Central memory CD8-positive, alpha-beta T cell (primary cell): ENCODE data around the gene PLXDC1.

Experiments
- ATAC-seq: fragments of 150-1000 bp; cut with Tn5 transposase; replicated peaks from 2 replicates; pipeline ENCODE4 v1.10.0; 2022; ENCODE audit warnings: mild to moderate bottlenecking, moderate FRiP score, moderate number of reproducible peaks; ENCODE audit not compliant: poor library complexity, severe bottlenecking; ENCODE audit errors: extremely low read depth
- DNase-seq, 2 donors: peaks; one replicate each; pipeline ENCODE4 v3.0.0; 2021; ENCODE audit warnings: low spot score in 2 of 2
- H3K27ac Mint-ChIP-seq: one replicate; pipeline ENCODE4 v1.8.0; 2022; ENCODE audit warnings: low read depth, mild to moderate bottlenecking, moderate library complexity, mixed read lengths
- H3K27me3 Mint-ChIP-seq: one replicate; pipeline ENCODE4 v1.8.0; 2022; ENCODE audit warnings: mixed read lengths
- H3K36me3 Mint-ChIP-seq: one replicate; pipeline ENCODE4 v1.8.0; 2022; ENCODE audit warnings: mild to moderate bottlenecking, moderate library complexity, mixed read lengths; ENCODE audit not compliant: insufficient read depth
- H3K4me1 Mint-ChIP-seq: one replicate; pipeline ENCODE4 v1.8.0; 2022; ENCODE audit warnings: mixed read lengths
- H3K4me3 Mint-ChIP-seq: one replicate; pipeline ENCODE4 v1.8.0; 2022; ENCODE audit warnings: mild to moderate bottlenecking, moderate library complexity, mixed read lengths
- H3K9me3 Mint-ChIP-seq: one replicate; pipeline ENCODE4 v1.8.0; 2022; ENCODE audit warnings: mixed read lengths

PLXDC1 gene

DNA sequence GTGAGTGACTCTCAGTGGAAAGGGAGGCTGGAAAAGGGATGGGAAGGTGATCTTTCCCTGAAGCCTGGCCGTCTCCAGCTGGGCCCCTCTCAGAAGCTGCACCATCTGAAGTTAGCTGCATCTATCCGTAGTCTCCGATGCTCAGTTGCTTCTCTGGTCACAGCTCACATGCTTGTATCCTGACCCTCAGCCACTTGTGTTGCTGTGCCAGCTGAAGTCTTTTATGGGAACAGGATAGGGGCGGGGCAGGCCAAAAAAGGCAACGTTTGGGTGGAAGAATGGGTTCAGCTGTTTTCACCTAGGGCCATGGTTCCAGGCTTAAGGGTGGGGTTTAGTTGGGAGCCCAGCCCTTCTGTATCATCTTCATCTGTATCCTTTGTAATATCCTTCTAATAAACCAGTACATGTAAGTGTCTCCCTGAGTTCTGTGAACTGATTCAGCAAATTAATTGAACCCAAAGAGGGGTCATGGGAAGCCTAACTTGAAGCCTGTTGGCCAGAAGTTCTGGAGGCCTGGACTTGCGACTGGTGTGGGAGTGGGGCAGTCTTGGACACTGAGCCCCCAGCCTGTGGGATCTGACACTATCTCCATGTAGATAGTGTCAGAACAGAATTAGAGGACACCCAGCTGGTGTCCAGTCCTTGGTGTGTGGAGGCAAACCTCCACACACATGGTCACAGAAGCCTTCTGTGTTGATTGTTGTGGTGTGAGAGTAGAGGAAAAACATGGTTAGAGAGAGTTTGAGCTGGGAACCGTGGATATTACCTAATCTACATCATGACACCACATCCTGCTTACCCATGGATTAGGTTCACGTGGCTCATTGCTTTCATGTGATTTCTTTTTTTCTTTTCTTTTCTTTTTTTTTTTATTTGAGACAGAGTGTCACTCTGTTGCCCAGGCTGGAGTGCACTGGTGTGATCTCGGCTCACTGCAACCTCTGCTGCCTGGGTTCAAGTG, 135.0 kb downstream of the PLXDC1 start:
- no peak overlapping the region for H3K27ac Mint-ChIP-seq
- no peak for DNase-seq
- ATAC-seq = peak; percentile 43
- no peaks in the 10 kb centered on the region for H3K27me3 Mint-ChIP-seq
- no peak overlapping the region for H3K4me3 Mint-ChIP-seq
- no peaks in the 10 kb centered on the region for H3K9me3 Mint-ChIP-seq
- no peaks in the 10 kb centered on the region for H3K4me1 Mint-ChIP-seq
- H3K36me3 Mint-ChIP-seq = no peaks in the 10 kb centered on the region

DNA sequence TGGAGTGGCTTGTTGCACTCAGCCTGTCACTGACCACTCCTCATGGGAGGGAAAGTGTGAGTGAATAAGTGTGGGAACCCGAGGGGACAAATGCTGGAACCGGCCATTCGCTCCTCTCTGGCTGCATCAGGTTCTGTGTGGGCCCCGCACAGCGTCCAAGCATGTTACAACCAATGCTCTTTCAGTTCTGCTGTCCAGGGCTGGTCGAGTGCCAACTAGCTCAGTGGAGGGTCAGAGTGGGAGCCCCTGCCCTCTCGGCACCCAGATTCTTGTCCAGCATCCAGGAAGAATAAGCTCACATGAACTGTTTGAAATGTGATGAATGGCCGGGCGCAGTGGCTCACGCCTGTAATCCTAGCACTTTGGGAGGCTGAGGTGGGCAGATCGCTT, 135.9 kb downstream of the PLXDC1 start:
- ATAC-seq = no peak
- no peak for DNase-seq
- no peak overlapping the region for H3K4me3 Mint-ChIP-seq
- H3K36me3 Mint-ChIP-seq = no peaks in the 10 kb centered on the region
- no peaks in the 10 kb centered on the region for H3K9me3 Mint-ChIP-seq
- H3K27me3 Mint-ChIP-seq = no peaks in the 10 kb centered on the region
- H3K4me1 Mint-ChIP-seq = no peaks in the 10 kb centered on the region
- no peak overlapping the region for H3K27ac Mint-ChIP-seq

DNA sequence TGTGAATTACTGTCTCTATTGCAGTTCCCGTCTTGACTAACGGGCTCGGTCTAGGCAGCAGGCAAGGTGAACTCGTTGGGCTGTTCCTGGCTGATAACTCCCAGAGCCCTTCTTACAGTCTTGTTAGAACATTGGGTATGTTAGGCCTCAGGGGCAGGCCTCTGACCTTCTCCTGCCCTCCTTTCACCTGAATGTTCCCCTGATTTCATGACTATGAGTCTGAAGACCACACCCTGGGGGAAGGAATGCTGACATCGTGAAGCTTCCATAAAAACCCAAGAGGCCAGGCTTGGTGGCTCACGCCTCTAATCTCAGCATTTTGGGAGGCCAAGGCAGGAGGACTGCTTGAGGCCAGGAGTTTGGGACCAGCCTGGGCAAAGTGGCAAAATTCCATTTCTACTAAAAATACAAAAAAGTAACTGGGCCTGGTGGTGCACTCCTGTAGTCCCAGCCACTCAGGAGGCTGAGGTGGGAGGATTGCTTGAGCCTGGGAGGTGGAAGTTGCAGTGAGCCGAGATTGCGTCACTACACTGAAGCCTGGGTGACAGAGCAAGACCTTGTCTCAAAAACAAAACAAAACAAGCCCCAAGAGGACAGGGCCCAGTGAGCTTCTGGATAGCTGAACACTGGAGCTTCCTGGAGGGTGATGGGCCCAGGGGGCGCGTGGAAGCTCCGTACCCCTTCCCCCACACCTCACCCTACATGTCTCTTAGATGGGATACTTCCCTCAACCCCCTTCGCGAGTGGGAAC, 136.5 kb downstream of the PLXDC1 start:
- H3K27me3 Mint-ChIP-seq = no peaks in the 10 kb centered on the region
- no peak overlapping the region for H3K4me3 Mint-ChIP-seq
- ATAC-seq (no peak), DNase-seq (no peak)
- no peaks in the 10 kb centered on the region for H3K9me3 Mint-ChIP-seq
- no peaks in the 10 kb centered on the region for H3K4me1 Mint-ChIP-seq
- no peaks in the 10 kb centered on the region for H3K36me3 Mint-ChIP-seq
- no peak overlapping the region for H3K27ac Mint-ChIP-seq

DNA sequence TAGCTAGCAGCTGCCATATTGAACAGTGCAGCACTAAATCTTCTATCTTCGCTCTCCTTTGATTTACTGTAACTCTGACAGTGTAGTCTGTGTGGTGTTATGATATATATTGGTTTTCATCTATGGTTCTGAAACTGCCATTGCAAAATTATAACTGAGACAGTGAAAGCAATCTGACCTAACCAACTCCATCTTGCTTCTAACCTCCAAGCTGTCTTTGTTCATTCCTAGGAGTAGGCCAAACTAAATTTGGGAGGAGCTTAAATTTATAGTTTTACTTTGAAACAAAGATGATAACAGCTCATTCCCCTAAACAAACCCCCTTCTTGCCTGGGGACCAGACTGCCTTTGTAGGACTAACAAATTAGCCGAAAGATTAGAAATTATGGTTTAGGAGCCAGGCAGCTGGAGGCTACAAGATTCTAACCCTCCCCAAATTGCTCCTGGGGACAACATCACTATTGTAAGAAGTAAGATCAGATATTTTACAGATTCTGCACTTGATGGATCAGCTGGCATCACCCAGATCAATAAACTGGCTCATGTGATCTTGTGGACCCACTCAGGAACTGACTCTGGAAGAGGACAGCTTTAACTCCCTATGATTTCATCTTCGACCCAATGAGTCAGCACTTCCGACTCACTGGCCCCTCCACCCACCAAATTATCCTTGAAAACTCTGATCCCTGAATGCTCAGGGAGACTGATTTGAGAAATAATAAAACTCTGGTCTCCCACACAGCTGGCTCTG, 137.2 kb downstream of the PLXDC1 start:
- H3K9me3 Mint-ChIP-seq = no peaks in the 10 kb centered on the region
- no peaks in the 10 kb centered on the region for H3K36me3 Mint-ChIP-seq
- no peak overlapping the region for H3K27ac Mint-ChIP-seq
- H3K4me1 Mint-ChIP-seq = no peaks in the 10 kb centered on the region
- no peak for ATAC-seq
- H3K4me3 Mint-ChIP-seq = no peak overlapping the region
- H3K27me3 Mint-ChIP-seq = no peaks in the 10 kb centered on the region
- no peak for DNase-seq
